Prostate gland (tissue), 2 donors: ENCODE results near the gene ATF7IP.

ENCODE experiments used
- CTCF ChIP-seq, 4 experiments: fragments of 200-600 bp in 2 of 4; fragments of 450-650 bp in 2 of 4; sonication (generic) in 2 of 4; IDR thresholded peaks; 1 replicate in 3 of 4; 2 replicates in 1 of 4; pipeline ENCODE4 v1.5.1; 2016 to 2019; ENCODE audit warnings: antibody characterized with exemption in 4 of 4, mild to moderate bottlenecking in 2 of 4, moderate library complexity in 2 of 4
- POLR2AphosphoS5 ChIP-seq: sonication (generic); formaldehyde crosslinking; IDR thresholded peaks from one replicate; pipeline ENCODE4 v1.6.1; 2017; ENCODE audit warnings: antibody characterized with exemption

- TF ChIP-seq POLR2AphosphoS5 (peak; percentile 90), CTCF (IDR thresholded peaks at IDR 0.05) (peak; percentile 27 to 92 (median 76))
Measured at GRCh38 chr12:14514154-14514842, 148.8 kb downstream of the ATF7IP start.
